Hematopoietic multipotent progenitor cell treated with erythropoietin and hydrocortisone succinate and interleukin-3 and kit ligand, for 15 days (in vitro differentiated cells): ENCODE data around the gene OTX1.
A peak's percentile ranks its signal among the peaks of the same experiment; 100 is the strongest.
"Not testable (repeated sequence)": the region's sequence is repeated elsewhere in the genome, so short reads cannot be mapped to it uniquely, and the experiment has no call there.

Source experiments
- DNase-seq: peaks from one replicate; pipeline ENCODE4 v3.0.0-alpha.2; 2015; ENCODE audit warnings: low spot score

The OTX1 gene

DNA sequence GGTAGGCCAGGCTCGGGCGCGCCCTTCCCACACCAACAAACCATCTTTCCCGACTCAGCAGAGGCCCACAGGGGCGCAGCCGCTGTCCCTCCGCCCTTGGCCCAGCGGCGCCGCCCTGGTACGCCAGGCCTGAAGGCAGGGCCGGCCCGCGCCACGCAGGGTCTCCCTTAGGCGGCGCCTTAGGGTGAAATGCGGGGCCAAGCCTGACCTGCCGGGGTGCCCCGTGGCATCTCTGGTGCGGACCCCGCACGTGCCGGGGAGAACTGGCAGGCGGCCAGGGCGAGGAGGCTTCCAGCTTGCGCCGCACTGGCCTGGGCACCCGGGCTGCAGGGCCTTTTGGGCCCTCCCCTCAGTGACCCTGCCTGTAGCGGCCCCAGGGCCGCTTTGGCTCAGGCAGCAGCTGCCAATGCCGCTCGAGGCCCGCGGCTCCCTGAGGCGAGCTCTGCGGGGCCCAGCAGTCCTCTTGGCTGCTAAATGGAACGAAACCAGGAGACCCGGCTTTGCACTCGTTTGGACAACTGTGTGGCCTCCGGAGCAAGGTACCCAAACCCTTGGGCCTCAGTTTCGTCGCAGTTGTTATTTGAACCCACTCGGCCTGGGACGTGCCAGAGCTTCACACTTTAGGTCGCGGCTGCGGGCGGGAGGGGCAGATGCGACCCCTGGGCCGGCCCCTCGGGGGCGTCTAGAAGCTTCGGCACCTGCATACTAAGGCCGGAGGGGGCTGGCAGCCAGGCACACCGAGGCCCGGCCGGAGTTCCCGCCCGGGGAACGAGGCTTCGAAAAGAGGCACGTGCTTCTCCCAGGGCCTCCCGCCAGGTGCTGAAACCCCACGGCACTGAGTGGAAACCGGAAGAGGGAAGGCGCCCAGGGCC, 8.5 kb downstream of the OTX1 start:
- DNase-seq: no peak

DNA sequence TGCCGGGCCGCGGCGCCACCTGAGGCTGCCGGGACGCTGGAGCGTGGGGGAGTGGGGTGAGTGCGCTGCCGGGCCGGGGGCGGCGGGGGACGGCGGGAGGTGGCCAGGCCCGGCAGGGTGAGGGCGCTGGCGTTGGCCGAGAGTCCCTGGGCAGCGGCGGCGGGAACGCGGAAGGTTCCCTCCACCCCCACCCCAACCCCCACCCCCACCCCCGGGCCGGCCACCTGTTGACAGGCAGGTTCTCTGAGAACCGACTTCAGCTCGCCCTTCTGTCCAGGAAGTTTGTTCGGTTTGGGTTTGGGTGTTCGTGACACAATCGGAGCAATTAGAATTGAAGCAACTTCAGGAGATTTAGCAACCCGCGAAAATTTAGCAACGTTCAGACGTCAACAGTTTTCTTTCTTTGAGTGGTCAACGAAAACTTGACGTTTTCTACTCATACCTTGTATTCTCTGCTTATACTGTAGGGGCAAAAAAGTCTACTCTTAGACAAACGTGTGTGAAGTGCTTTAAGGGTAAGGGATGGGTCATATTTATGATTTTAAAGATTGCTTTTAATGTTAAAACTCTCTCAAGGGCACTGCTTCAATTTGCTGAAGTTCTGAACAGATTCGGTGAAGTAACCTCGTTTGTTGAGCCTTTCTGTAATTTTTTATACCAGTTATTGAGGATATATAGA, 9.3 kb downstream of the OTX1 start:
- DNase-seq: no peak

DNA sequence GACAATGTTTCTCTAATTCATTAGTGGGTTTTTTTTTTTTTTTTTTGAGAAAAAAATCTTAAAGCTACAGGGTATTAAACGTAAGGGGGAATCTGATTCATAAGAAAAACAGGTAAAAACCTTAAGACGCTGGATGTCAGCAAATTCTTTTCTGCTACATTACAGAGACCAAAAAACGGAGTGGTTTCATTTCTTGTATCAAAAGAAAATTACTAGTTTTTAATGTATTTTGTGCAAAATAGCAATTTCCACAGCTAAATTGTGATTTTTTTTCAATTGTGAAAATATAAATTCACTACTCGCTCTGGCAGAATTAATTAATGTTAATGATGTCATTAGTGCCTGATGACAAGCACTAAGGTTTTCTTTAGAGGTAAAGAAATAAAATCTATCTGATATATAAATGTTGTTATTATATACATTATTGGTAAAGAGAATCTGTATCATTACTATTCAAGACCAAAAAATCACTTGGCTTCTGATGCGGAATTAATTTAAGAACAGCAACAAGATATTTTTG, 9.9 kb downstream of the OTX1 start:
- DNase-seq: no peak

DNA sequence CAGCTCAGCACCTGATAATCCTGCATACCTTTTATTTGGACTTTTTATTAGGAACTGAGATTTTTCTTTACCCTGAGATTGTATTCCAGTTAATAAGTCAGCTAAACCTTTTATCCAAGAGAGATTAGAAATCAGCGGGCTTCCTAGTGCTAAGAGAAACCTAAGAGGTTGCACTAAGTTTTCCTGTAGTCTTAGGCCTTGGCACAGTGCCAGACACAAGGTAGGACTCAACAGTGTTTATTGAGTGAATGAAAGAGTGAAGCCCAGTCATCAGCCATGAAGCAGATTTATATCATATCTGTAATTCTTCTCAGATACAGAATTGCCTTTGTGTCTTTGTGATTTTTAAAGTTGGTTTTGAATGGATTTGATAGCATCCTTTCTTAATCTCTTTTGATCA, 13.6 kb downstream of the OTX1 start:
- peak; percentile 10 for DNase-seq

DNA sequence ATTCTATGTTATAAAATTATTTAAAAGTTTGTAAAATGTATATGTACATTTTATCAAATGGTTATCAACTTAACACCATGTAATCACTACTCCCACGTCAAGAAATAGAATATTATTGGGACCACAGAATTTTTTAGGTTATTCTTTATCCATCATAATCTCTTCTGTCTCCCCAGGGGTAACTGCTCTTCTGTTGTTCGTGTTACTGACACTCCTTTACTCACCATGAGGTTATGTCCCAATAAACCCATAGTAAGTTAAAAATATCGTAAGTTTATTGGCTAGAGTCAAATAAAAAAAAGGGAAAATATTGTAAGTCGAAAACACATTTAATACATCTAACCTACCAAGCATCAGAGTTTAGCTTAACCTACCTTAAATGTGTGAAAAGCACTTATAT, 14.0 kb downstream of the OTX1 start:
- no peak for DNase-seq

DNA sequence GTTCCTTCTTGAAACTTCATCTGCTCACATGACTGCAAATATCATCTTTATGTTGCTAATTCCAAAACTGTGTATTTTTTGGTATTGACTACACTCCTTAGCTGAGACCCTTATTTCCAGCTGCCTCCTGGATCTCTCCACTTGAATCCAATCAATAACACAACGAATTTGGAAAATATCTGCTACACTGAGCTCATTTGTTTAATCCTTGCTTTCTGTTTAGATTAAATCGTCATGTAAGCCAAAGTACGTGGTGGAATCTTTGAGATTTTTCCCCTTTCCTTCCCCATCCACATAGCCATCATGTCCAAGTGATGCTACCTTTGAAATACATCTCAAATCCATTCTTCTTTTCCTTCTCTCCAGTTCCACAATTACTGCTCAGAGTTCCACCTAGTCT, 15.6 kb downstream of the OTX1 start:
- no peak for DNase-seq

DNA sequence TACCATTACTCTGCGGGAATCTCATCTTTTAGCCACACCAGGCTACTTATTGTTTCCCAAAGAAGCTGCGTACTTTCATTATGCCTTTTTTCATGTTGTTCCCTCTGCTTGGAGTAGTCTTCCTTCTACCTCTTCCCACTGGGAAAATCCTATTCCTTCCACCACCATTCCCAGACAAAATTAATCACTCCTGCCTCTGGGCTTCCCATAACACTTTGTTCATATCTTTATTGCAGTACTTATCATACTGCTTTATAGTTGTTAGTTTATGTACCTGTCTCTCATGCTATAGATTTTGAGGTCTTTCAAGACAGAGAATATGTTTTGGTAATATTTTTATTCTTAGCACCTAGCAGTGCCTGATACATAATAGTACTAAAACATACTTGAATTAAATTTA, 16.2 kb downstream of the OTX1 start:
- DNase-seq: no peak

DNA sequence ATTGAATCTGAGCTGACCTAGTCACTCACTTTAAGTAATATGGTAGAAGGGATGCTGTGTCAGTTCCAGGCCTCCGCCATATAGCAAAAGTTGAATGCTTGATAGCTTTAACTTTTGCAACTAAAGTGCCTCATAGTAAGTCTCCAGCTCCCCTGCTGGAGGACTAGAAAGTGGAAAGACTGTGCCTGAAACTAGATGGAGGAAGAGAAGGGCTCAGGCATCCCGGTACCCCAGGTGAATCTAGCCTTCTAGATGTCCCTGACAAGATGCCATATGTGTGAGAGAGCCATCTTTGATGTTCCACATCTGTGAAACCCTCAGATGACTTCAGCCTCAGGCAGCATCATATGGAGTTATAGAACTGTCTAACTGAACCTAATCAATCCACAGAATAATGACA, 21.0 kb downstream of the OTX1 start:
- no peak for DNase-seq

DNA sequence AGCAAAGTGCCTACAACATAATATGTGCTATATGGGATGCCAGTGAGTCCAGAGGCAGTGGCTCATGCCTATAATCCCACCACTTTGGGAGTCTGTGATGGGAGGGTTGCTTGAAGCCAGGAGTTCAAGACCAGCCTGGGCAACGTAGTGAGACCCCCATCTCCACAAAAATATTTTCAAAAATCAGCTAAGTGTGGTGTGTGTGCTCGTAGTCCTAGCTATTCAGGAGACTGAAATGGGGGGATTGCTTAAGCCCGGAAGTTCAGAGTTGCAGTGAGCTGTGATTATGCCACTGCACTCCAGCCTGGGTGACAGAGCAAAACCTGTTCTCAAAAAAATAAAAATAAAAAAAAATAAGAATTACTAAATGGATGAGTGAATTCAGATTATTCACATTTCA, 23.4 kb downstream of the OTX1 start:
- DNase-seq: no peak

DNA sequence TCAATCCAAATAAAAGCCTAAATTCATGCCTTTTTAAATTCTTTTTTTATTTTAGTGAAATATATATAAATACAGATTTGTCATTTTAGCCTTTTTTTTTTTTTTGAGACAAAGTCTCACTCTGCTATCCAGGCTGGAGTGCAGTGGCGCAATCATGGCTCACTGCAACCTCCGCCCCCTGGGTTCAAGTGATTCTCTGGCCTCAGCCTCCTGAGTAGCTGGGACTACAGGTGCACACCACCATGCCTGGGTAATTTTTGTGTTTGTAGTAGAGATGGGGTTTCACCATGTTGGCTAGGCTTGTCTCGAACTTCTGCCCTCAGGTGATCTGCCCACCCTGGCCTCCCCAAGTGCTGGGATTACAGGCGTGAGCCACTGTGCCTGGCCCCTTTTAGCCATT, 23.8 kb downstream of the OTX1 start:
- DNase-seq: not testable (repeated sequence)

DNA sequence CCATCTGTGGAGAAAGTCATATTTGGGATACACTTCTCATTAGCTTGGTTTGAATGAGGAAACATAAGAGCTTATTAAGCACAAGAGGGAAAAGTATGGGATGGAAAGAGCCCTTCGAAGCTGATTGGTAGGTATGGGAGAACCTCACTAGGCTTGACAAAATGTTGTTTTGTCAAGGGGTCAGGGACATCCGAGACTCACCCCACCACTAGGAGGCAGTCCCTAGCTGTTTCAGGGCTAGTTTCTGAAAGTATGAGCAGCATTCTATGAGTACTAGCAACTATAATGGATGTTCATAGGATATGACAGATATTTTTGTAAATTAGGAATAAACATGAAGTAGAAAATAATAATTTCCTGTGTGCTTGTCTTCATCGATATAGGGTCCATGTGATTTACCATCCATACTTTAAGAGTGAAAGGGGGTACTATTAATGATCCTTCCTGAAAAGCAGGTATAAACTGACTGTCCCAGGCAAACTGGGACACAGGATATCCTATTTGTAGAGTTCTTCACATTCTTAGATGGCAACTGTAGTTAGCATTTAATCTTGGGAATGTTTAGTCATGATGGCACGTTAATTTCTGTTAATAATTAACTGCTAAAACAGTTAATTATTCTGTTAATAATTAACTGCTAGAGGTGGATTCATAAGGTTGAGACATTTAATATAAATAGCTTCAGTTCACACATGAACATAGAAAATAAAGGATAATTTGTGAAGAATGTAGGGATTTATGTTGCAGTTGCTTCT, 28.4 kb downstream of the OTX1 start:
- no peak for DNase-seq

DNA sequence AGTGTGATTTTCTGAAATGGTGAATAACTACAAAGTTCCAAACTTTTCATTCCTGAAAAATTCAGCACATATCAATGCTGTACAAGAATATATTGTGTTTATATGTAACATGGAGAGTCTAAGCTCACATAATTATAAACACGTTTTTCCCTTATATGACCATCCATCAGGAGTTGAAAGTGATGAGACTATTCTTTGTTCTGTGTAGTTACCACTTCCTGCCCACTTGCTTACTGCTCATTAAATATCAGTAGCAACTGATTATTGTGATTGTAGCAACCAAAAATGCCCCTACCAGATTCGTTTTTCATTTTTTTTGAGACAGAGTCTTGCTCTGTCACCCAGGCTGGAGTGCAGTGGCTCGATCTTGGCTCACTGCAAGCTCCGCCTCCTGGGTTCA, 30.8 kb downstream of the OTX1 start:
- DNase-seq: no peak

DNA sequence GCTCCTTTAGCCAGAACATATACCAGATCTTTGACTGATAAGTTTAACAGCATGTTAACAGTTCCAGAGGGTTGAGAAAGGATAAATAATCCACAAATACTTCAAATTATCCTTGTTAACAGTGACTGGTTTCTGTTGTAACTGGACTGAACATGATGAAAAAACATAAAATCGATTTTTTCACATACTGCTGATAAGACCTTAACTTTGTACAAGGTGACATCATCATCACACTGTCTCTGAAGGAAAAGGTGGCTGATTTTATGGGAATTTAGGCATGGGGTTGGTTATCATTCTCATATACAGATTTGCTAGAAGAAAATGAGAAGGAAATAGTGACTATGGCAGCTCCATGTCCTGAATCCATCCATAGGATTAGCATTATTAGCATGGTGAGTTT, 36.1 kb downstream of the OTX1 start:
- DNase-seq: no peak

DNA sequence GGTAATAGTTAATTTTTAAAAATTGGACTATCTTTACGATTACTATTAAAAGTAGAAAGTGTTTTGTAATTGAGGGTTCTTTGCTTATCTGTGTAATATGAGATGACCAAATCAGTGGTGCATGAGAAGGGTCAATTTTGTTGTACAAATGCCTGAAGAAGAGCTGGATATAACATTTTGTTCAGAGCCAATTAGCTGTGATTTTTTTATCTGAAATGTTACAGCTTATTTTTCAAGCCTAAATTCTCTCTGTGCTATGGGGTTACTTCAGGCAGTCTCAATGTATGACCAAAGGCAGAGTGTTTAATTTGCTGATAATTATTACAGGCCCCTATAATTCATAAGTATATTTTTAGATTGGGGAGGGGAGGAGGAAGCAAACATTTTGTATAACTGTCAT, 41.8 kb downstream of the OTX1 start:
- DNase-seq: no peak

DNA sequence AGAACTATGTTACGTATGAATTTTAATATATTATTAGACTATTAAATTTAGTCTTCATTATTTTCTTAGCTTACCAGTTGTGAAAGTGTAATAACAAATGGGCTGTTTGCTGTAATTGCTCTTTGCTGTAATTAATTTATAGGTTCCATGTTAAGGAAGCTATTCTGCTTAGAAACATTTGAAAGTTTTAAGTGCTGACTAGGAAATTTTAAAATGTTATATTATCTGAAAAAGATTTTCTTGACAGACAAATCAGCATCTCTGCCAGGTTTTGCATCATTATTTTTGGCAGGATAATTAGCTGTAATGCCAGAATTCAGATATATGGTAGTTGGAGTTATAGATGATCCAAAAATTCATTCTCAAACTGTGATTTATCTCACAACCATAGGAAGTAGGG, 42.2 kb downstream of the OTX1 start:
- no peak for DNase-seq

DNA sequence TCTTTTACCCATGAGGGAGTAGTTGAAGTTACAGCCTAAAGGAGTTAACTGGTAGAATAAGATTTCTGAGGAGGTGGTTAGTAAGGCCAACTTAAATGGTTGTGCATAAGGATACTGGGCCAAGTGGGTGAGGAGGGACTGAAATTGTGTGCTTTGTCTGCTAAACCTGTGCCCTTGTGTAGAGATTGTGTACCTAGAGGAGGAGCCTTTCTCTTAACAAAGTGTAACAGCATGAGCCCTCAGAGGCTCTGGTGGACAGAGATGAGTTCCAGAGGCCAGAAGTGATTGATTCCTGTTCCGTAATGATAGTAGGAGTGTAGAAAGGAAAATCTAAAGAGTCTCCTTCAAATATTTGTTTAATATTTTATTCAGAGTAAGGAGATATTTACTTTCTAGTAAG, 42.9 kb downstream of the OTX1 start:
- no peak for DNase-seq

DNA sequence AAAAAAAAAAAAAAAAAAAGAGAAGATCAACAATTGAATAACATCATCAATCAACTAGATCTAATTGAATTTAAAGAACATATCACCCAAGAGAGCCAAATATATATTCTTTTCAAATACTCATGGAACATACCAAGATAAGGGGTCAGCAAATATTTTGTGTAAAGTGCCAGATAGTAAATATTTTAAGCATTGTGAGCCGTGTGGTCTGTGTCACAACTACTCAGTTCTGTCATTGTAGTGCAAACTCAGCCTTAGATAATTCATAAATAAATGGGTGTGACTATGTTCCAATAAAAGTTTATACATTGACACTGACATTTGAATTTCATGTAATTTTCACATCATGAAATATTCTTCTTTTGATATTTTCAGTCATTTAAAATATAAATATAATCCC, 45.9 kb downstream of the OTX1 start:
- DNase-seq: no peak

DNA sequence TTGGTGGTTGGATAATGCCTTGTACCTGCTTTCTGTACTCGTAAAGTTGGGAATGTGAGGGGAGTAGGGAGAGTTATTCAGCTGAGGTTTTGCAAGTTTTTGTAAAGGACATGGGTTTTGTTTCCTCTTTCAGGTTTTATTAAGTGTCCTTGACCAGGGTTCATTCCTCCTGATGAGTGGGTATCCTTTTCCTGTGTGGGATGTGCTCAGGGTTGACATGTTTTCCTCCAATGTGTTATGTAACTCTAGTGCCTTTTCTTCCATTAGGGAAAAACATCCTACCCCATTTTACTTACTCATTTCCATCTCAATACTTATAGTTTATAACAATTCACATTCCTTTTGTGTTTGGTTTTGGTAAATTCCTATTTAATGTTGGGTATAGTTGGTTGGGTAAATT, 48.4 kb downstream of the OTX1 start:
- no peak for DNase-seq

DNA sequence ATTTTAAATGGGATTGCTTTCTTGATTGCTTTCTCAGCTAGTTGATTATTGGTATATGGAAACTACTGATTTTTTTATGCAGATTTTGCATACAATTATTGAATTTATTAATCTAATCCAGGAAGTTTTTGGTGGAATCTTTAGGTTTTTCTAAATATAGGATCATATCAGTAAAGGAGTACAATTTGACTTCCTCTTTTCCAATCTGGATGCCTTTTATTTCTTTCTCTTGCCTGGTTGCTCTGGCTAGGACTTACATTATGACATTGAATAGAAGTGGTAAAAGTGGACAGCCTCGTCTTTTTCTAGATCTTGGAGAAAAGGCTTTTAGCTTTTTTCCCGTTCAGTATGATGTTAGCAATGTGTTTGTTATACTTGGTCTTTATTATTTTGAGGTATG, 51.3 kb downstream of the OTX1 start:
- DNase-seq: no peak

DNA sequence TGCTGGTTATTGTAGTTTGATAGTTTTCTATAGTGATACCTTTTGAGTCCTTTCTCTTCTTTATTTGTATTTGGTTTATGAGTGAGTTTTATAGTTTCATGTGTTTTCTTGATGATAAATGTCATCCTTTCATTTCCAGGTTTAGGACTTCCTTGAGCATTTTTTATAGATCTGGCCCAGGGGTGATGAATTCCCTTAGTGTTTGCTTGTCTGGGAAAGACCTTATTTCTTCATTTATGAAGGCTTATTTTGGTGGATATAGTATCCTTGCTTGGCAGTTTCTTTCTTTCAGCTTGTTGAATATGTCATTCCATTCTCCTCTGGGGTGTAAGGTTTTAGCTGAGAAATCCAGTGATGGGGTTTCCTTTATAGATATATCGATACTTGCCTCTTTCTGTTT, 53.9 kb downstream of the OTX1 start:
- DNase-seq: no peak
